ENCODE data around the gene PGLYRP3. TPM values are rescaled to one million over a fixed set of nuclear protein-coding genes. Genes with fewer than 3 reads are reported as not detected.

PGLYRP3 gene, protein sequence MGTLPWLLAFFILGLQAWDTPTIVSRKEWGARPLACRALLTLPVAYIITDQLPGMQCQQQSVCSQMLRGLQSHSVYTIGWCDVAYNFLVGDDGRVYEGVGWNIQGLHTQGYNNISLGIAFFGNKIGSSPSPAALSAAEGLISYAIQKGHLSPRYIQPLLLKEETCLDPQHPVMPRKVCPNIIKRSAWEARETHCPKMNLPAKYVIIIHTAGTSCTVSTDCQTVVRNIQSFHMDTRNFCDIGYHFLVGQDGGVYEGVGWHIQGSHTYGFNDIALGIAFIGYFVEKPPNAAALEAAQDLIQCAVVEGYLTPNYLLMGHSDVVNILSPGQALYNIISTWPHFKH
- not detected for total RNA-seq

DNA sequence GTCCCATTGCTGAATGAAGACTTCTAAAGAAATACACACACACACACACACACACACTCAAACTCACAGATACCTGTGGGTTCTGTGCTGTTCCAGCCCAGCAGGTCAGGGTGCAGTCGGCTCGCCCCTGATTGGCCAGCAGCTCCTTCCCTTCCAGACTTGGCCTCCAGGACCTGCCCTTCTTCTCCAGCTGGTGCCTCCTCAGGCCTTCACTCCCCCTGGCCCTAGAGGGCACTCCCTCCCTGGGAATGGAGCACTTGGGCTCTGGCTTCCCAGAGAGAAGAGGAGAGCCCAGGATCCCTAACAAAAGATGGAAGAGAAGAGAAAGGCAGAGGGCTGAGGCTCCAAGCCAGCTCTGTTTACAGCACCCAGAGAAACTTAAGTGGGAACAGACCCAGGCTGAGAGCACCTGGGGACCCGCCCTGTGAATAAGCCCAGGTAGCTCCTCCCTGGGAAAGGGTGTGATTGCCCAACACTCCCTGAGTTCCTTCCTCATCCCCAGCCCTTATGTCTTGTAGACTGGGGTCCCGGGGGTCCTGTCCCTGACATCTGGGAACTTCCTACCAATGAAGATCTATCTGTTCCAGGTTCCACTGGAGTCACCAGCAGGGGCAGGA is at the start of gene PGLYRP3:
Gene PGLYRP3 (minus strand): TSS at position 383 of the 617 bp plus-strand sequence. CDS start 2,287 bp downstream, outside the sequence.
- no peaks in the 10 kb centered on the region for H3K4me1 Mint-ChIP-seq
- peaks cover 24% of the 10 kb centered on the region for H3K27me3 Mint-ChIP-seq
- H3K4me3 Mint-ChIP-seq: no peak within 1 kb of the TSS
- ChIA-PET CTCF (no interaction called here), POLR2A (no interaction called here)
- H3K36me3 Mint-ChIP-seq (ENCODE audit: low read depth): no peaks in the 10 kb centered on the region
- H3K27ac Mint-ChIP-seq: no peak within 1 kb of the TSS
- no peaks in the 10 kb centered on the region for H3K9me3 Mint-ChIP-seq
- DNase-seq: no peak

GRCh38 chr1:153362187-153362775 is 49.5 kb upstream of the PGLYRP3 start:
- Mint-ChIP-seq H3K27ac (no peak overlapping the region), H3K4me1 (peaks cover 10% of the 10 kb centered on the region), H3K27me3 (peaks cover 7% of the 10 kb centered on the region), H3K9me3 (no peaks in the 10 kb centered on the region), H3K4me3 (no peak overlapping the region), H3K36me3 (ENCODE audit: low read depth) (no peaks in the 10 kb centered on the region)
- POLR2A ChIA-PET: no interaction called here
- CTCF ChIA-PET: interaction anchor here (1.2 kb wide), 1 partner anchor 13 kb away, joined by 4 read pairs; the partner anchor contains the start of gene PGLYRP4
- no peak for DNase-seq

DNA sequence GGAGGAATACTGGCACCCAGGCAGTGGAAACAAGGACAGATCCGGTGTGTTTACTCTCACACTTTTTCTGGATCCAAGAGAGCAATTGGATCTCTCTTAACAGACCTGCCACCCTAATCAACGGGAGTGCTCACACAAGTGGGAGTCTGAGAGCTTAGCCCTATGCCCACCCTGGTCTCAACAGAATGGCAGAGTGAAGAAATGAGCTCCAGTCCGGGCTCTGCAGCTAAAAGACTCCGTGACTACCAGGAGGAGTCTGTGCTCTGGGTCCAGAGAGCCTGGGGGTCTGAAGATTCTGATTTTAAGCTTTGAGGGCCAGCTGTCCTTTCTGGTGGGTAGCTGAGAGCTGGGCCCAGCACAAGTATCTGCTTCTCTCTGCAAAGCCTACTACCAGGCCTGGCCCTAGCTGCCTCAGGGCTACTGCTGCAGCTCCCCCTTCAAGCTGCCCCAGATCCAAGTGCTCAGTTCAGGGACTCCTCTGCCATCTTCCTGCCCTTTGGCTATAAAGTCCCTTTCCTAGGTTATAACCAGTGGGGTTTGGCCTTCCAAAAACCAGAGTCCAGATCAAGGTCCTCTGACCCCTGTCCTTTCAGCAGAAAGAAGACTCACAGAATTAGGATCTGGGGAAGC is 48.8 kb upstream of the PGLYRP3 start:
- Mint-ChIP-seq H3K9me3 (no peaks in the 10 kb centered on the region), H3K27me3 (peaks cover 7% of the 10 kb centered on the region), H3K36me3 (ENCODE audit: low read depth) (no peaks in the 10 kb centered on the region), H3K4me3 (no peak overlapping the region), H3K4me1 (peaks cover 17% of the 10 kb centered on the region), H3K27ac (no peak overlapping the region)
- no peak for DNase-seq
- ChIA-PET POLR2A (no interaction called here), CTCF (interaction anchor here (1.2 kb wide), 1 partner anchor 12 kb away, joined by 4 read pairs; the partner anchor contains the start of gene PGLYRP4)

DNA sequence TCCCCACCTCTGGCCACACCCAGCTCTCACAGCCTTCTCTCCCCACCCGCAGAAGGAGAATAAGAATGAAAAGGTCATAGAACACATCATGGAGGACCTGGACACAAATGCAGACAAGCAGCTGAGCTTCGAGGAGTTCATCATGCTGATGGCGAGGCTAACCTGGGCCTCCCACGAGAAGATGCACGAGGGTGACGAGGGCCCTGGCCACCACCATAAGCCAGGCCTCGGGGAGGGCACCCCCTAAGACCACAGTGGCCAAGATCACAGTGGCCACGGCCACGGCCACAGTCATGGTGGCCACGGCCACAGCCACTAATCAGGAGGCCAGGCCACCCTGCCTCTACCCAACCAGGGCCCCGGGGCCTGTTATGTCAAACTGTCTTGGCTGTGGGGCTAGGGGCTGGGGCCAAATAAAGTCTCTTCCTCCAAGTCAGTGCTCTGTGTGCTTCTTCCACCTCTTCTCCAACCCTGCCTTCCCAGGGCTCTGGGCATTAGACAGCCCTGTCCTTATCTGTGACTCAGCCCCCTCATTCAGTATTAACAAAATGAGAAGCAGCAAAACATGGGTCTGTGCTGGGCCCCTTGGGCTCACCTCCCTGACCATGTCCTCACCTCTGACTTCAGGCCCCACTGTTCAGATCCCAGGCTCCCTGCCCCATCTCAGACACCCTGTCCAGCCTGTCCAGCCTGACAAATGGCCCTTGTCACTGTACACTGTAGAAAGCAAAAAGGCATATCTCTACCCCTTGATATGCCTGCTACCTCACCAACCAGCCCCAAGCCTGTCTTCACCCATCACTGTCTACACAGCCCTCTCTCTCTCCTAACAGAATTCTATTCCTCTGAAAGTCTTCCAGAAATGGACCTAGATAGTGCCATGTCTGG is 48.1 kb upstream of the PGLYRP3 start:
- Mint-ChIP-seq H3K4me1 (peaks cover 19% of the 10 kb centered on the region), H3K36me3 (ENCODE audit: low read depth) (no peaks in the 10 kb centered on the region), H3K9me3 (no peaks in the 10 kb centered on the region), H3K27me3 (peaks cover 5% of the 10 kb centered on the region), H3K27ac (no peak overlapping the region), H3K4me3 (no peak overlapping the region)
- no peak for DNase-seq
- ChIA-PET CTCF (no interaction called here), POLR2A (no interaction called here)

GRCh38 chr1:153360190-153360589 is 47.4 kb upstream of the PGLYRP3 start:
- H3K27me3 Mint-ChIP-seq: peaks cover 5% of the 10 kb centered on the region
- ChIA-PET CTCF (no interaction called here), POLR2A (no interaction called here)
- no peak overlapping the region for H3K4me3 Mint-ChIP-seq
- no peak for DNase-seq
- H3K9me3 Mint-ChIP-seq: no peaks in the 10 kb centered on the region
- peaks cover 19% of the 10 kb centered on the region for H3K4me1 Mint-ChIP-seq
- no peaks in the 10 kb centered on the region for H3K36me3 Mint-ChIP-seq (ENCODE audit: low read depth)
- no peak overlapping the region for H3K27ac Mint-ChIP-seq

- CTCF ChIA-PET: interaction anchor here (1.5 kb wide), 1 partner anchor 107 kb away, joined by 4 read pairs; no protein-coding TSS in a partner anchor
- no peak overlapping the region for H3K4me3 Mint-ChIP-seq
Measured at GRCh38 chr1:153359241-153359640, 46.5 kb upstream of the PGLYRP3 start.

GRCh38 chr1:153358691-153358975 is 45.9 kb upstream of the PGLYRP3 start:
- Mint-ChIP-seq H3K9me3 (no peaks in the 10 kb centered on the region), H3K36me3 (ENCODE audit: low read depth) (no peaks in the 10 kb centered on the region), H3K27ac (no peak overlapping the region), H3K4me1 (peaks cover 19% of the 10 kb centered on the region), H3K4me3 (no peak overlapping the region), H3K27me3 (peaks cover 5% of the 10 kb centered on the region)
- no peak for DNase-seq
- POLR2A ChIA-PET: no interaction called here
- CTCF ChIA-PET: interaction anchor here (0.5 to 1.5 kb wide), 2 partner anchors 107 to 218 kb away, joined by 4 read pairs; no protein-coding TSS in a partner anchor

More at GRCh38 chr1:153359241-153359640, 46.5 kb upstream of the PGLYRP3 start:
- DNase-seq: no peak
- H3K36me3 Mint-ChIP-seq (ENCODE audit: low read depth): no peaks in the 10 kb centered on the region
- peaks cover 19% of the 10 kb centered on the region for H3K4me1 Mint-ChIP-seq
- POLR2A ChIA-PET: no interaction called here
- peaks cover 5% of the 10 kb centered on the region for H3K27me3 Mint-ChIP-seq
- H3K9me3 Mint-ChIP-seq: no peaks in the 10 kb centered on the region
- H3K27ac Mint-ChIP-seq: no peak overlapping the region

DNA sequence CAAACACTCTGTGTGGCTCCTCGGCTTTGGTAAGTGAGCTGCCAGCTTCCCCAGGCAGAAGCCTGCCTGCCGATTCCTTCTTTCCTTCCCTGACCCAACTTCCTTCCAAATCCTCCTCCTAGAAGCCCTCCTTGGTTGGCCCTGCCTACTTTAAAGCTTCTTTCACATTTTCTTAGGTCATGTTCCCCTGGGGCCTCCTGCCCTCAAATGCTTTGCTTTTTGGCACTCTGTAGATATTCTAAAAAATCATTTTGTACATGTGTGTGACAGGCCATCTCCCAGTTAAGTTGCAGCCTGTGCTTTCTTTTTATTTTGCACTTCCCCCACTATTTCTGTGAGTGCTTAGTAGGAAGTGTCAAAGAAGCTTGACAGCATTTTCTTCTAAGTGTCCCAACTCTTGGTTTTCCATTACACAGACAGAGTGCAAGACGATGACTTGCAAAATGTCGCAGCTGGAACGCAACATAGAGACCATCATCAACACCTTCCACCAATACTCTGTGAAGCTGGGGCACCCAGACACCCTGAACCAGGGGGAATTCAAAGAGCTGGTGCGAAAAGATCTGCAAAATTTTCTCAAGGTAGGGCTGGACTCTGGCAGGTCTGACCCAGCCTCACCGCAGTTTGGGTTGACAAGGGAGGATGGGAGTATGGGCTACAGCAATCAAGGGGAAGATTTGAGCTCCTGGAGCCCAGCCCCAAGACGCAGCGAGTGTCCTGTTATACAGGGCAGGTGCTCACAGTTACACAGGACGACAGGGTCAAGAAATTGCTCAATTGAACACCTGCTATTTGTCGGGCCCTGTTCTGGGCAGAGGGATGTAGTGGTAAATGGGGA is 45.3 kb upstream of the PGLYRP3 start, which contains the start of gene S100A9:
Gene S100A9 (plus strand): TSS at position 2 of the 838 bp plus-strand sequence. CDS start 430 bp downstream, at position 432.
- ChIA-PET CTCF (interaction anchor here (0.5 to 1.5 kb wide), 4 partner anchors 13 to 218 kb away, joined by 3 to 5 read pairs (median 4); no protein-coding TSS in a partner anchor), POLR2A (no interaction called here)
- Mint-ChIP-seq H3K4me3 (no peak within 1 kb of the TSS), H3K9me3 (no peaks in the 10 kb centered on the region), H3K36me3 (ENCODE audit: low read depth) (no peaks in the 10 kb centered on the region), H3K27me3 (peaks cover 4% of the 10 kb centered on the region), H3K4me1 (peaks cover 19% of the 10 kb centered on the region), H3K27ac (peak within 1 kb of the TSS; percentile 41)
- DNase-seq: no peak

GRCh38 chr1:153357076-153357852 is 44.5 kb upstream of the PGLYRP3 start:
- ChIA-PET POLR2A (no interaction called here), CTCF (interaction anchor here (0.9 to 1.4 kb wide), 2 partner anchors 12 to 141 kb away, joined by 3 to 5 read pairs; no protein-coding TSS in a partner anchor)
- no peaks in the 10 kb centered on the region for H3K9me3 Mint-ChIP-seq
- no peak for DNase-seq
- no peak overlapping the region for H3K4me3 Mint-ChIP-seq
- no peaks in the 10 kb centered on the region for H3K36me3 Mint-ChIP-seq (ENCODE audit: low read depth)
- peaks cover 2% of the 10 kb centered on the region for H3K27me3 Mint-ChIP-seq
- peaks cover 19% of the 10 kb centered on the region for H3K4me1 Mint-ChIP-seq
- peak overlapping the region; percentile 41 for H3K27ac Mint-ChIP-seq

- CTCF ChIA-PET: interaction anchor here (1.4 to 1.6 kb wide), 2 partner anchors 12 to 139 kb away, joined by 5 to 9 read pairs; no protein-coding TSS in a partner anchor
- no peaks in the 10 kb centered on the region for H3K9me3 Mint-ChIP-seq
- peaks cover 19% of the 10 kb centered on the region for H3K4me1 Mint-ChIP-seq
- H3K4me3 Mint-ChIP-seq: no peak overlapping the region
- no peak for DNase-seq
- H3K36me3 Mint-ChIP-seq (ENCODE audit: low read depth): no peaks in the 10 kb centered on the region
- POLR2A ChIA-PET: no interaction called here
- H3K27ac Mint-ChIP-seq: peak overlapping the region; percentile 15
- peaks cover 2% of the 10 kb centered on the region for H3K27me3 Mint-ChIP-seq
Measured at GRCh38 chr1:153356392-153357075, 43.8 kb upstream of the PGLYRP3 start.

All from activated CD4-positive, alpha-beta T cell treated with anti-CD3 and anti-CD28 coated beads, Interleukin-2, amount 10 ng/mL, durations not matched to agents 7 days and 5 days (primary cell).